ENCODE results near the gene PLCB1. TPM values are rescaled to one million over a fixed set of nuclear protein-coding genes. Genes with fewer than 3 reads are reported as not detected.

Gene PLCB1
- total RNA-seq, 3 donors from 2014 or later: 12.2 to 106 (median 30.5) TPM

- intact Hi-C loops (cut with DNase I; ENCODE audit: low total_unique reads): no loop called here
- no peak for TF ChIP-seq POLR2AphosphoS5 (IDR thresholded peaks at IDR 0.05)
- TF ChIP-seq, protein P1, sequence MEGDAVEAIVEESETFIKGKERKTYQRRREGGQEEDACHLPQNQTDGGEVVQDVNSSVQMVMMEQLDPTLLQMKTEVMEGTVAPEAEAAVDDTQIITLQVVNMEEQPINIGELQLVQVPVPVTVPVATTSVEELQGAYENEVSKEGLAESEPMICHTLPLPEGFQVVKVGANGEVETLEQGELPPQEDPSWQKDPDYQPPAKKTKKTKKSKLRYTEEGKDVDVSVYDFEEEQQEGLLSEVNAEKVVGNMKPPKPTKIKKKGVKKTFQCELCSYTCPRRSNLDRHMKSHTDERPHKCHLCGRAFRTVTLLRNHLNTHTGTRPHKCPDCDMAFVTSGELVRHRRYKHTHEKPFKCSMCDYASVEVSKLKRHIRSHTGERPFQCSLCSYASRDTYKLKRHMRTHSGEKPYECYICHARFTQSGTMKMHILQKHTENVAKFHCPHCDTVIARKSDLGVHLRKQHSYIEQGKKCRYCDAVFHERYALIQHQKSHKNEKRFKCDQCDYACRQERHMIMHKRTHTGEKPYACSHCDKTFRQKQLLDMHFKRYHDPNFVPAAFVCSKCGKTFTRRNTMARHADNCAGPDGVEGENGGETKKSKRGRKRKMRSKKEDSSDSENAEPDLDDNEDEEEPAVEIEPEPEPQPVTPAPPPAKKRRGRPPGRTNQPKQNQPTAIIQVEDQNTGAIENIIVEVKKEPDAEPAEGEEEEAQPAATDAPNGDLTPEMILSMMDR (IDR thresholded peaks at IDR 0.05): no peak
- no peak for TF ChIP-seq POLR2A (IDR thresholded peaks at IDR 0.05)
These were observed 58.2 kb downstream of the PLCB1 start for GRCh38 chr20:8190043-8190880.

GRCh38 chr20:8194721-8195120, 62.7 kb downstream of the PLCB1 start:
- intact Hi-C loops (cut with DNase I; ENCODE audit: low total_unique reads): no loop called here

More at GRCh38 chr20:8190043-8190880, 58.2 kb downstream of the PLCB1 start:
- Histone ChIP-seq H3K27me3 (no peaks in the 10 kb centered on the region), H3K4me3 (no peak overlapping the region), H3K27ac (no peak overlapping the region), H3K9me3 (peaks cover 4 to 8% of the 10 kb centered on the region in 2 donors), H3K36me3 (no peaks in the 10 kb centered on the region), H3K4me1 (no peaks in the 10 kb centered on the region)
- no peak for DNase-seq (ENCODE audit: low spot score in 2 of 2)

GRCh38 chr20:8196096-8196495, 64.0 kb downstream of the PLCB1 start:
- intact Hi-C loops (cut with DNase I; ENCODE audit: low total_unique reads): no loop called here
- no peak for TF ChIP-seq POLR2A (IDR thresholded peaks at IDR 0.05)
- TF ChIP-seq, protein P1 (IDR thresholded peaks at IDR 0.05): no peak
- no peak for TF ChIP-seq POLR2AphosphoS5 (IDR thresholded peaks at IDR 0.05)
- no peaks in the 10 kb centered on the region for H3K36me3 ChIP-seq
- no peak for DNase-seq (ENCODE audit: low spot score in 2 of 2)
- H3K4me3 ChIP-seq: no peak overlapping the region
- H3K4me1 ChIP-seq: no peaks in the 10 kb centered on the region
- no peak overlapping the region for H3K27ac ChIP-seq
- peaks cover 4 to 8% of the 10 kb centered on the region in 2 donors for H3K9me3 ChIP-seq
- H3K27me3 ChIP-seq: no peaks in the 10 kb centered on the region

More at GRCh38 chr20:8194721-8195120, 62.7 kb downstream of the PLCB1 start:
- Histone ChIP-seq H3K4me1 (no peaks in the 10 kb centered on the region), H3K27ac (no peak overlapping the region), H3K4me3 (no peak overlapping the region), H3K27me3 (no peaks in the 10 kb centered on the region), H3K36me3 (no peaks in the 10 kb centered on the region), H3K9me3 (peaks cover 4 to 8% of the 10 kb centered on the region in 2 donors)
- no peak for TF ChIP-seq POLR2A (IDR thresholded peaks at IDR 0.05)
- DNase-seq (ENCODE audit: low spot score in 2 of 2): no peak

- Histone ChIP-seq H3K36me3 (no peaks in the 10 kb centered on the region), H3K27ac (no peak overlapping the region), H3K9me3 (no peaks in the 10 kb centered on the region), H3K4me3 (no peak overlapping the region), H3K4me1 (no peaks in the 10 kb centered on the region), H3K27me3 (no peaks in the 10 kb centered on the region)
- intact Hi-C loops (cut with DNase I; ENCODE audit: low total_unique reads): no loop called here
- TF ChIP-seq, protein P1 (IDR thresholded peaks at IDR 0.05): no peak
- TF ChIP-seq POLR2AphosphoS5 (IDR thresholded peaks at IDR 0.05) (no peak), POLR2A (IDR thresholded peaks at IDR 0.05) (no peak)
- DNase-seq (ENCODE audit: low spot score in 2 of 2): no peak
These were observed 68.2 kb downstream of the PLCB1 start for GRCh38 chr20:8200220-8200619.

GRCh38 chr20:8203366-8203765, 71.3 kb downstream of the PLCB1 start:
- Histone ChIP-seq H3K4me1 (no peaks in the 10 kb centered on the region), H3K27me3 (no peaks in the 10 kb centered on the region), H3K36me3 (no peaks in the 10 kb centered on the region), H3K4me3 (no peak overlapping the region), H3K27ac (no peak overlapping the region), H3K9me3 (no peaks in the 10 kb centered on the region)
- no peak for TF ChIP-seq POLR2A (IDR thresholded peaks at IDR 0.05)
- TF ChIP-seq, protein P1 (IDR thresholded peaks at IDR 0.05): no peak
- no peak for TF ChIP-seq POLR2AphosphoS5 (IDR thresholded peaks at IDR 0.05)
- intact Hi-C loops (cut with DNase I; ENCODE audit: low total_unique reads): no loop called here
- DNase-seq (ENCODE audit: low spot score in 2 of 2): no peak

Data from breast epithelium (tissue), 4 donors.